PC-9 (cell line): ENCODE measurements around the gene AFG1L. TPM values are rescaled to one million over a fixed set of nuclear protein-coding genes. Genes with fewer than 3 reads are reported as not detected.

Experiments used
- BruUV-seq: library from RNA; stranded (reverse); fragments of 400-500 nt; replicated peaks from 2 replicates; lab custom pipeline; 2021; lab: Mats Ljungman, UMichigan
- CTCF ChIA-PET: fragments of 300-600 bp; sonication (Branson Sonifier 250); formaldehyde crosslinking; loops from one replicate; lab custom pipeline; 2022; ENCODE audit warnings: antibody characterized with exemption; lab: Charles Lee
- POLR2A ChIA-PET: fragments of 300-600 bp; sonication (Branson Sonifier 250); formaldehyde crosslinking; loops from one replicate; lab custom pipeline; 2022; ENCODE audit warnings: antibody characterized with exemption; ENCODE audit not compliant: unreplicated experiment; lab: Charles Lee
- DNase-seq, 2 experiments: peaks; one replicate each; pipeline versions ENCODE4 v3.0.0 to v3.0.0-alpha.2; 2015 to 2022; ENCODE audit warnings: mixed read lengths in 1 of 2
- H2AFZ ChIP-seq: fragments of 200-600 bp; sonication (generic); 2 replicates; pipeline ENCODE4 v1.8.1; 2017; ENCODE audit warnings: antibody characterized with exemption
- H3F3A ChIP-seq: fragments of 200-600 bp; sonication (generic); 2 replicates; pipeline ENCODE4 v1.8.1; 2017; ENCODE audit warnings: antibody characterized with exemption, mild to moderate bottlenecking, low read depth; ENCODE audit not compliant: insufficient read depth
- H3K27ac ChIP-seq: fragments of 200-600 bp; sonication (generic); 2 replicates; pipeline ENCODE4 v1.6.1; 2016; ENCODE audit warnings: mixed run types
- H3K27me3 ChIP-seq: fragments of 200-600 bp; sonication (generic); 2 replicates; pipeline ENCODE4 v1.6.1; 2016; ENCODE audit warnings: low read depth, mixed run types; ENCODE audit not compliant: insufficient read depth
- H3K36me3 ChIP-seq: fragments of 200-600 bp; sonication (generic); 2 replicates; pipeline ENCODE4 v1.6.1; 2016; ENCODE audit warnings: low read depth, mixed run types
- H3K4me1 ChIP-seq: fragments of 200-600 bp; sonication (generic); replicated peaks from 2 replicates; pipeline ENCODE4 v1.6.1; 2016; ENCODE audit warnings: mixed run types; ENCODE audit not compliant: insufficient read depth
- H3K4me2 ChIP-seq: fragments of 200-600 bp; sonication (generic); 2 replicates; pipeline ENCODE4 v1.6.1; 2017; ENCODE audit warnings: mixed run types
- H3K4me3 ChIP-seq: fragments of 200-600 bp; sonication (generic); 2 replicates; pipeline ENCODE4 v1.6.1; 2016; ENCODE audit warnings: mixed run types
- H3K79me2 ChIP-seq: fragments of 200-600 bp; sonication (generic); 2 replicates; pipeline ENCODE4 v1.6.1; 2017; ENCODE audit warnings: low read depth, mixed run types
- H3K9me2 ChIP-seq: fragments of 200-600 bp; sonication (generic); 2 replicates; pipeline ENCODE4 v1.8.1; 2017; ENCODE audit warnings: mild to moderate bottlenecking; ENCODE audit not compliant: insufficient read depth
- H3K9me3 ChIP-seq: fragments of 200-600 bp; sonication (generic); 2 replicates; pipeline ENCODE4 v1.8.1; 2016; ENCODE audit warnings: low read depth; ENCODE audit not compliant: insufficient read depth
- H4K20me1 ChIP-seq: fragments of 200-600 bp; sonication (generic); 2 replicates; pipeline ENCODE4 v1.8.1; 2017; ENCODE audit not compliant: insufficient read depth
- EZH2 ChIP-seq: fragments of 200-600 bp; sonication (generic); IDR thresholded peaks from 2 replicates; pipeline ENCODE4 v1.8.0; 2017; ENCODE audit warnings: antibody characterized with exemption, low read depth
- intact Hi-C: fragments of 100-400 bp; cut with micrococcal nuclease; formaldehyde crosslinking; loops from one replicate; pipeline ENCODE4 v1.10.0; 2022; ENCODE audit not compliant: unreplicated experiment
- total RNA-seq: library from RNA; stranded (reverse); gene quantifications from 2 replicates; pipeline ENCODE4 v1.2.3, GENCODE V29; 2021
- TF ChIP-seq, protein P1 (sequence below): fragments of 200-600 bp; sonication (generic); conservative IDR thresholded peaks from 2 replicates; pipeline ENCODE4 v1.6.1; 2017; ENCODE audit warnings: mixed run types, antibody characterized with exemption, mild to moderate bottlenecking, moderate library complexity

Gene AFG1L
- total RNA-seq, 1 experiment from 2014 or later, result 8.9 TPM

DNA sequence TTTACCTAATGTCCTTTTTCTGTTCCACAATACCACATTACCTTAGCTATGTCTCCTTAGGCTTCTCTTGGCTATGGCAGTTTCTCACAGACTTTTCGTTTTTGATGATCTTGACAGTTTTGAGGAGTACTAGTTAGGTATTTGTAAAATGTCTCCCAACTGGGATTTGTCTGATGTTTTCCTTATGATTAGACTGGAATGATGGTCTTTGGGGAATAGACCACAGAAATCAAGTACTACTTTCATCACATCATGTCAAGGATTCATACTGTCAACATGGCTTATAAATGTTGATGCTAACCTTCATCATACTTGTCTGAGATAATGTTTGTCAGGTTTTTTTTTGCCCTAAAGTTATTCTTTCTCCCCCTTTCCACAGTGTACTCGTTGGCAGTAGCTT lies 187.7 kb downstream of the AFG1L start:
- no peaks in the 10 kb centered on the region for H3K27me3 ChIP-seq
- H3K36me3 ChIP-seq, result 0 out of 2 replicates have a peak, but pooled peaks cover 4% of the 10 kb centered on the region
- CTCF ChIA-PET, result no interaction called here
- no peaks in the 10 kb centered on the region for H3K9me3 ChIP-seq
- POLR2A ChIA-PET, result no interaction called here
- no peak for TF ChIP-seq EZH2
- TF ChIP-seq, protein P1, sequence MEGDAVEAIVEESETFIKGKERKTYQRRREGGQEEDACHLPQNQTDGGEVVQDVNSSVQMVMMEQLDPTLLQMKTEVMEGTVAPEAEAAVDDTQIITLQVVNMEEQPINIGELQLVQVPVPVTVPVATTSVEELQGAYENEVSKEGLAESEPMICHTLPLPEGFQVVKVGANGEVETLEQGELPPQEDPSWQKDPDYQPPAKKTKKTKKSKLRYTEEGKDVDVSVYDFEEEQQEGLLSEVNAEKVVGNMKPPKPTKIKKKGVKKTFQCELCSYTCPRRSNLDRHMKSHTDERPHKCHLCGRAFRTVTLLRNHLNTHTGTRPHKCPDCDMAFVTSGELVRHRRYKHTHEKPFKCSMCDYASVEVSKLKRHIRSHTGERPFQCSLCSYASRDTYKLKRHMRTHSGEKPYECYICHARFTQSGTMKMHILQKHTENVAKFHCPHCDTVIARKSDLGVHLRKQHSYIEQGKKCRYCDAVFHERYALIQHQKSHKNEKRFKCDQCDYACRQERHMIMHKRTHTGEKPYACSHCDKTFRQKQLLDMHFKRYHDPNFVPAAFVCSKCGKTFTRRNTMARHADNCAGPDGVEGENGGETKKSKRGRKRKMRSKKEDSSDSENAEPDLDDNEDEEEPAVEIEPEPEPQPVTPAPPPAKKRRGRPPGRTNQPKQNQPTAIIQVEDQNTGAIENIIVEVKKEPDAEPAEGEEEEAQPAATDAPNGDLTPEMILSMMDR, result no peak
- H3K4me1 ChIP-seq, result no peaks in the 10 kb centered on the region
- no peak overlapping the region for H3K4me2 ChIP-seq
- H3K79me2 ChIP-seq, result no peaks in the 10 kb centered on the region
- H4K20me1 ChIP-seq, result no peaks in the 10 kb centered on the region
- no peak for DNase-seq
- no peaks in the 10 kb centered on the region for H3K9me2 ChIP-seq
- H2AFZ ChIP-seq, result no peak overlapping the region
- no peak overlapping the region for H3K27ac ChIP-seq
- H3F3A ChIP-seq, result no peaks in the 10 kb centered on the region
- BruUV-seq, result no TSS peak
- no peak overlapping the region for H3K4me3 ChIP-seq
- intact Hi-C loops, result no loop called here

- ChIA-PET POLR2A (no interaction called here), CTCF (no interaction called here)
- no peak overlapping the region for H3K4me2 ChIP-seq
- H3K27me3 ChIP-seq, result no peaks in the 10 kb centered on the region
- H3K9me2 ChIP-seq, result no peaks in the 10 kb centered on the region
- 0 out of 2 replicates have a peak, but pooled peaks cover 4% of the 10 kb centered on the region for H3K36me3 ChIP-seq
- no peak overlapping the region for H3K4me3 ChIP-seq
- no peak overlapping the region for H3K27ac ChIP-seq
- no TSS peak for BruUV-seq
- H2AFZ ChIP-seq, result no peak overlapping the region
- no peaks in the 10 kb centered on the region for H3K79me2 ChIP-seq
- H3F3A ChIP-seq, result no peaks in the 10 kb centered on the region
- H3K4me1 ChIP-seq, result no peaks in the 10 kb centered on the region
- H4K20me1 ChIP-seq, result no peaks in the 10 kb centered on the region
- H3K9me3 ChIP-seq, result no peaks in the 10 kb centered on the region
- TF ChIP-seq, protein P1, result no peak
- no peak for TF ChIP-seq EZH2
- no peak for DNase-seq
- intact Hi-C loops, result no loop called here
Observed at GRCh38 chr6:108484016-108484415, 189.2 kb downstream of the AFG1L start.

DNA sequence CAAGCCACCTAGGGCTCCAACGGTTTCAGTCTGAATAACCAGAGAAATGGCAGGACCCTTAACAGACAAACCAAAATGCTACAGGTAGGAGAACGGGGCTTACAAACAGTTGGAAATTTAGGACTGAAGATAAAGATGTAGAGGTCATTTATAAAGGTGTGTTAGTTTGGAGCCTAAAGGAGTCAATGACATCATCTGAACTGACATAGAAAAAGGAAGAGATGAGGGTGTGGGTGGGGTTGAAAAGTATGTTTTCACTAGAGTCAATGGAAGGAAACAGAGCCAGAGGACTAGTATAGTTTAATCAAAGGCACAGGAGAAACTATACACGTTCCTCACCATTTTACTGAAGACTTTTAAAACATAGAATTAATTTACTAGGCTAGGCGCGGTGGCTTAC lies 194.8 kb downstream of the AFG1L start:
- Histone ChIP-seq H3K27ac (no peak overlapping the region), H3K79me2 (no peaks in the 10 kb centered on the region), H3F3A (no peaks in the 10 kb centered on the region), H4K20me1 (no peaks in the 10 kb centered on the region), H3K27me3 (no peaks in the 10 kb centered on the region), H3K4me3 (no peak overlapping the region), H3K4me2 (no peak overlapping the region), H3K4me1 (no peaks in the 10 kb centered on the region), H3K9me3 (no peaks in the 10 kb centered on the region), H2AFZ (no peak overlapping the region), H3K9me2 (no peaks in the 10 kb centered on the region), H3K36me3 (no peaks in the 10 kb centered on the region)
- no peak for DNase-seq
- ChIA-PET POLR2A (no interaction called here), CTCF (no interaction called here)
- intact Hi-C loops, result no loop called here
- BruUV-seq, result no TSS peak
- TF ChIP-seq EZH2, result no peak
